OCI-LY3 (cell line): ENCODE measurements around the gene BMPER.

Source experiments
- CTCF ChIP-seq: fragments of 200-600, 300-600 bp; sonication (generic); IDR thresholded peaks from 2 replicates; pipeline ENCODE4 v1.5.1; 2014; ENCODE audit warnings: antibody characterized with exemption, low read length, low read depth
- EZH2phosphoT487 ChIP-seq: fragments of 200-600 bp; shearing (Covaris generic); IDR thresholded peaks from 2 replicates; pipeline ENCODE4 v1.6.1; 2018; ENCODE audit warnings: antibody characterized with exemption, mixed run types, low read depth

GRCh38 chr7:33910756-33911155 lies 5.4 kb downstream of the BMPER start:
- no peak for TF ChIP-seq CTCF
- no peak for TF ChIP-seq EZH2phosphoT487
